ENCODE data around the gene SALL1.

Gene SALL1

DNA sequence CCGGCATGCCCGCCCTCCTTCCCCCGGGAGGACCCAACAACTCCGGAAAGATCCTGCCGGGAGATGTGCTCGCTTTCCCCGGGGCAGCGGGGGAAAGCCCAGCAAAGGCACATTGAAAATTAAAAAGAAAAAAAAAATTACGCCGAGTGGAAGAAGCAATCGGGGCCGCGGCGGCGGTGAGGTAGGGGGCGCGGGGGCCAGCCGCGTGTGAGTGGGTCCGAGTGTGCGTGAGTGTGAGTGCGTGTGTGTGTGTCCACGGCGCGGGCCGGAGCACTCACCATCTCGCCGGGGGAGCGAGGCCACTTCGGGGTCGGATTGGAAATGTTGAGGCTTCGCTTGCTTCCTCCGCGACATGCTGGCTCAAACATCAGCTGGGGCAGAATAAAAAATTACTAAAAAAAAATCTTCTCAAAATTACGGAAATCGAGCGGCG lies at the start of gene SALL1:
Gene SALL1 (minus strand): TSS at position 383 of the 433 bp plus-strand sequence. CDS start 29 bp downstream, at position 354.
- no peak for DNase-seq (ENCODE audit: low read depth)

GRCh38 chr16:51200793-51201192 lies 49.7 kb upstream of the SALL1 start:
- no peak for DNase-seq (ENCODE audit: low read depth)

DNA sequence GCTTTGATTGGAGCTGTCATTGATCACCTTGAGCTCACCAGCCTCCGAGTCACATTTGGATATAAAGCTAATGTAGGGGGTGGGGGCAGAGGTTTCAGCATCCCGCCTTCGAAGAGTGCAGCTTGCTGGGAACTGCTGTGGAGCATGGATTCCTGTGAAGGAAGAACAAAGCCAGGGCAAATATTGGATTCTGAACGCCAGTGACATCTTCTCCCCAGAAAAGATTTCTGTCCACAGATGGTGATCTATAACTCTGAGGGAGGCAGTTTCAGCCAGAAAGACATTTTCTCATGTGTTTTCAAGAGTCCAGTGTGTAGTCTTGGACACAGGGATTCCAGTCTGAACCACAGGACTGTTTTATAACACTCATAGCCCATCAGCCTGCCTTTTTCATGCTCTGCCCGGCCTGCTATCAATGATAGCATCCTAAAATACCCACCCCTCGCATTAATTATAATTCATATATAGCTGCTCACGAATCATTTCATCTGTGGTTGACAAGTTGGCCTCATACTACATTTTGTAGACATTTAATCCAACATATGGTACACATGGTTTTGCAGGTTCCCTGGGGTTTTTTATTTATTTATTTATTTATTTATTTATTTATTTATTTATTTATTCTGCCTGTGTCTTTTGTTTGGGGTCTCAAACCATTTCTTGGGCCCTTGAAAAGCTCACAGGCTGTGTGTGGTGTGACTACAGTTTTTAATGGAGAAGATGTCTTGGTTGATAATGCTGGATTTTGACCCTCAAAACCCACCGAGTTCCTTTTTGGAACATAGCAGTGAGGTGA lies 47.1 kb upstream of the SALL1 start:
- DNase-seq (ENCODE audit: low read depth), result no peak

- no peak for DNase-seq (ENCODE audit: low read depth)
These were observed 42.8 kb upstream of the SALL1 start for GRCh38 chr16:51193879-51194278.

DNA sequence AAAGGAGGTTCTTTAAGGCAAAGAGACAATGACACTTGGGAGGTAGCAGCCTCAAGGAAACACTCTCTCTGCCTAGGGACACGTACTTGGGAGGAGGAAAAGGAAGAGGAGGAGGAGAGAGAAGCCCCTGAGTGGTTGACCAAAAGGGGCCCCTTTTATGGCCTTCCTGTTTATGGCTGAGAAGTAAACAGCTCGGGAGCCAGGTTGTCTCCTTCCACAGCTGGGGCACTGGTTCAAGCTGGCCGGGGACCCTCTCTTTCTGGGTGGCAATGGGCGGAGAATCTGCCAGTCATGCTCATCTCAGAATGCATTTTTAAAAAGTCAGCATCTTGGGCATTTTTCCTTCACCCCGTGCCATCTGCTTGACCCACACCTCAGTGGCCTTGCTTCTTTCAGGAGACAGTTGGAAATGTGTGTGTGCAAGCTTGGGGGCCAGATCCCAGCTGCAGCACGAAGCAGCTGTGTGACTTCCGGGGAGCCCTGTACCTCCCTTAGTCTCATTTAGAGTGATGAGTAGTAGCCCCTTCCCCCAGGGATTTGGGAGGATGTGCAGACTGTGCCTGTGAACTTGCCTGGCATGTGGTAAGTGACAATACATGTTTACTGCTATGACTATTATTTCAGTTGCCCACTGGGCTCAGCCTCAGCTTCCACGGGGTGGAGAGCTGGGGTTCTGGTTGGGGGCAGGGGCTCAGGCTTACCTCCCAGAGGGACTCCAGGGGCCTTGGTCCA lies 33.8 kb upstream of the SALL1 start:
- no peak for DNase-seq (ENCODE audit: low read depth)

DNA sequence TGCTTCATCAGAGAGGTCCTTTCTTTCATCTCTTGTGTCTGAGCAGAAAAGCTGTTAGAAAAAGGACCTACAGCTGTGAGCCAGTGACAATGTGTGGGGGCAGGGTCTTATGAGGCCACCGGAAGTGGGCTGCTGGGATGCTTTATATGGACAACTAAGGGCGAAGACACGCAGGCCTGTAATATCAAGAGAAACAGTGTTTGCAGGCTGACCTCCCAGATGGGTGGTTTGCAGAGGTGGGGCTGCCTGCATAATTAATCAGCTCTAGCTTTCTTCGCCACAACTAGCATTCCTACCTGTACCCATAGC lies 30.4 kb upstream of the SALL1 start:
- DNase-seq (ENCODE audit: low read depth), result no peak

GRCh38 chr16:51180719-51181502 lies 29.8 kb upstream of the SALL1 start:
- no peak for DNase-seq (ENCODE audit: low read depth)

DNA sequence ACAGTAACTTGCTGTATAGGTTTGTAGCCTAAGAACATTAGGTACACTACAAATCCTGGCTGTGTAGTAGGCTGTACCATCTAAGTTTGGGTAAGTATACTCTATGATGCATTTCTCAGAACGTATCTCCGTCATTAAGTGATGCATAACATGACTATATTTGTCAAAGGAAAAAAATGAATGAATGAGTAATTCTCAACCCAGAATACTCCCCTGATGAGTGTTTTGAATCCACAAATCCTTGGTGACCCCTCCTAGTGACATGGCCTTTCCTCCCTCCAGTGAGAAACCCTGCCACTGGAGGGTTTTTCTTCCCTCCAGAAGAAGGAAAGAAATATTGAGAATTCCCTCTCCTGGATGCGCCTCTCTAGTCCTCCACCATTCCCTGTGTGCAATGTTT lies 24.0 kb upstream of the SALL1 start:
- DNase-seq (ENCODE audit: low read depth), result no peak

DNA sequence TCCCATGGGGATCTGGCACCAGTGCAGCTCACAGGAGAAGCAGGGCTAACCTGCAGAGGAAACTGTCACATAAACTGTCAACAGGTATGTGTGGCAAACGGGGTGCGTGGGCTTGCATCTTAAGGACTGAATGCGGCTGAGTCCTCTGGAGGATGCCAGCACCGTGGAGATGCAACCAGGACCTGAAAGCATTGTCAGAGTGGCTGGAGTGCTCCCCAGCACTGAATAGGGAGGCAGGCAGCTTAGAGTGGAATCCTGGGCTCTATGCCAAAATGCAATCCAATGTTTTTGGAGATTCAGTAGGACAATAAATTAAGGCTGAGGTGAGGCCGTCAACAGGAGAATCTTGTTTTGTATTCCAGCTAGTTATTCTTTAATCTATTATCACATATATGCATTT lies 21.3 kb upstream of the SALL1 start:
- no peak for DNase-seq (ENCODE audit: low read depth)

DNA sequence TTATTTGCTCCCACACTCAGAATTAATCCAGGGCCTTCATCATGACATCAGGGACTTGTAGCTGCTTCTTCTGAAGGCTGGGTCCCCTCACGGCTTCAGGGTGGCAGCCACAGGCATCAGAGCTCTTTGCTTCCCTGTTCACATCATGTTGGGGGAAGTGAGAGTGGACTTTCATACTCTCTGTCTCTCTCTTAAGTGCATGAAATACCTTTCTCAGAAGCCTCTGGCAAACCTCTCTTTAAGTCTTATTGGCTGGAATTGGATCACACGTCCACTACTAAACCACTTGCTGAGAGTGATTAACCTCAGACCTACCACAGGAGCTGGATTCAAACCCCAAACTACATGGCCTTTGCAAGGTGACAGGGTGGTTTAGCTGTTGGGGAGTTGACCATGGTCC lies 17.7 kb upstream of the SALL1 start:
- no peak for DNase-seq (ENCODE audit: low read depth)

DNA sequence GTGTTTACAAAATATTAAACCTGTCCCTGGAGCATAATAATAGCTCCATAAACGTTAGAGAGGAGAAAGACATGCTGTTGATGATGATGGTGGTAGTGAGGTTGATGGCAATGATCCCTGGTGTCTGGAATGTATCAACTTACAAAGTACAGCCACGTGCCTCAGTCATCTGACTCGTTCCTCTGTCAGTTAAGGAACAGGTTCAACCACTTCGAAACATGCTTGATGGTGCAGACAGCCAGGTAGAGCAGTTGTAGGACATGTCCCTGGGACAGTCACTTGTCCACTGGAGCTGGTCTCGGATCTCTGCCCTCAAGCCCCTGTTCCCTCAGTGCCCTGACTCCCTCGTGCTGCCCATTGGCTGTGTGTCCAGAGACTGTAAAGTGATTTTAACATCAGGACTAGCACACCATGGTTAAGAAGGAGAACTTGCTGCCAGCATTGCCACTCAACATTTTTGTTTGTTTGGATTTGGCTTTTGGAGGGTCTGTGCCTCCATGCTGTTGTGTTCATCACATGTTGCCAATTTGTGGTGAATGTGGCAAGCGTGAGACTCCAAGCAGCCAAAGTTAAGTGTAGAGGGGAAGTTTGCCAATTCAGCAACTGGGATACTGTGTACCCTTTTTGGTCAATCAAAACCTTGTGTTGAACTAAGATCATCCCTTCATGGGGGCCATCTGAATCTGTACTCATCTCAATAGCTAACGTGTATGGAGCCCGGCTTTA lies 16.3 kb upstream of the SALL1 start:
- no peak for DNase-seq (ENCODE audit: low read depth)

DNA sequence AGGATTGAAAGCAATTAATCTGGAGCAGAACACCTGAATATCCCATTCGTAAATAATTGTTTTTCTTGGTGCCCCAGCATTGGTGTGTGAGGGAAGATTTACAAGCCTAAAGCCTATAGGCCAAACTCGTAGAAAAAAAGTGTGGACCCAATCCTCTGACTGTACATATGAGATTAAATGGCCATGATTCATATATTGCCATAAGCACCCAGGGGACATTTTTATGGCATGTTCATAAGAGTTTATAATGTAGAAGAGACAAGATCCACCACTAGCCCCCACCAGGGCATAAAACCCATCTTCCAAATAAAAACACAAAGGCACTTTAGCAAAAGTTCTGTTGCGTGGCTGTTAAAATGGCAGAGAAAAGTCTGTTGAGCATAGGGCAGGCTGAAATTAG lies 15.5 kb upstream of the SALL1 start:
- no peak for DNase-seq (ENCODE audit: low read depth)

GRCh38 chr16:51166091-51166490 lies 15.0 kb upstream of the SALL1 start:
- no peak for DNase-seq (ENCODE audit: low read depth)

- DNase-seq (ENCODE audit: low read depth), result no peak
These were observed 14.0 kb upstream of the SALL1 start for GRCh38 chr16:51165043-51165442.

GRCh38 chr16:51164574-51164973 lies 13.5 kb upstream of the SALL1 start:
- DNase-seq (ENCODE audit: low read depth), result no peak

DNA sequence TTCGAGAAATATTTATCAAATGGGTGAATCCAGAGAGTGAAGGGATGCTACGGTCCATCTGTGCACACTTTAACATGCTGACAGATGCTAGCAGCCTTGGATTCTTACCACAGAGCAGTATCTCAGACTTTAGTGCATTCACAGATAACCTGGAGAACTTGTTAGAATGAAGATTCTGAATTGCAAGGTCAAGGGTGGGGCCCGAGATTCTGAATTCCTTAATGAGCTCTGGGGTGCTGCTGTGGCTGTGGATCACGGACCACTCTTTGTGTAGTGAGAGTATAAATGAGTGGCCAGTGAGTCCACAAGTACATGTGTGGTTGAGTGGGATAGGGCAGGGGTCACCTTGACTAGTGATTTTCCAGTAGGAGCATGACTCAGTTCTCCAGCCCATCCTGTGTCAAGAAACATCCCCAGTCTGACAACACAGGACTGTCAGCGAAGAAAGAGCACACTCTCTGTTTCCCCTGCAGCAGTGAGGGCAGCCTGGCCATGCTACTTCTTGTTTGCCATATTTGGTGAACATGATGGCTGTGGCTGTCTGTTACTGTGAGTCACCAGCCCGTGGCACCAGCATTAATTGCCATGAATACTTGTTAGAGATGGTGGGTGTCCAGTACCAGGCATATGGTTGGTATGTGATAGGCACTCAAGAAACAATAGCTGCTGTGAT lies 13.0 kb upstream of the SALL1 start:
- no peak for DNase-seq (ENCODE audit: low read depth)

DNA sequence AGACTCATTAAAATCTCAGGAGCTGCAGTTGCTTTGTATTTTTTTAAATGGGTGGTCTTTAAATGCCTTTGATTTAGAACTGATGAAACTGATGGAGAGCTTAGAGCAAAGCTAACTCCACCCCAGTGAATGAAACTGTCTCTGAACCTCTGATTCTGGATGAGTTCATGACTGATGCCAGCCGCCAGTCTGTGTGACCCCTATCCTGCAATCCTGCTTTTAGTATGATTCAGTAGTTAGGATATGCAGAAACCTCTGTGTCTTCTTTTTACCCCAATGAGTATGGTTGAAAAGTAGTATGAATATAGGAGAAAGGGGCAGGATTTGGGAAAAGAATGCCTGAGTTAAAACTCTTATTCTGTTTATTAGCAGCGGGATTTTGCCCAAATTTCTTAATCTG lies 12.3 kb upstream of the SALL1 start:
- no peak for DNase-seq (ENCODE audit: low read depth)

GRCh38 chr16:51161440-51162195 lies 10.5 kb upstream of the SALL1 start:
- DNase-seq (ENCODE audit: low read depth), result no peak

DNA sequence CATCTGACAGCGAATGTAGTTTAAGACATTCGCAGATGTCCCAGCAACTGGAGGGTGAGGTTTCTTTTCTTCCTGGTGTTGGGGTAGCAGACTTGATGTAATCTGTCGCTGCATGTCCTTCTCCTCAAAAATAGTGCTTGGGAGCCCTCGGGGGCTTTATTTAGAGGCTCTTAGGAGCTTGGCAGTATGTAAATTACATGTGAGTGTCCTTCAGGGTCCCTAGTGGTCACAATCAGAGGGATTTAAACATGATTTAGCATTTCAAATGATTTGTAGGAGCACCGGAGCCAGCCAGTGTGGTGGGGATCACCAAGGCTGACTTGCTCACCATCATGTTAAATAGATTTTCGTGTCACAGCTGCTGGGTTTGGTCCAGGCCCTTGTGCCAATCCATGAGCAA lies 8.8 kb upstream of the SALL1 start:
- no peak for DNase-seq (ENCODE audit: low read depth)

- DNase-seq (ENCODE audit: low read depth), result no peak
These were observed 8.2 kb upstream of the SALL1 start for GRCh38 chr16:51159296-51159695.

DNA sequence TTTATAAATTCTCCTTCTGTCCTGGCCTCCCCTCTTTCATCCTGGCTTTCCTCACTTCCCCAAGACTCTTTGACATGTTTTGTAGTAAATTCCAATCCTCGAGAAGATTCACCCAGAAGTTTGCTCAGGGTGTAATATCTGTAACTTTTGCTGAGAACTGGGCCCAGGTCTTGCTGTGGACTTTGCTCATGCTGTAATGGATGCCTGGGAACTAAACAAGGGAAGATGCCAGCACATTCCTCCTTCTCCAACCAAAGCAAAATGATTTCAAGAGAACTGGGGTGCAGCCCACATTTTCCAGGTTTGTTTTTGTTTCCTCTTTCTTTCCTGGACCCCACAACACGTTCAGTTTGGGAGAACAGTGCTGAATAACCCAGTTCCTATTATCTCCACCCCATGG lies 6.6 kb upstream of the SALL1 start:
- DNase-seq (ENCODE audit: low read depth), result no peak
